Osteoblast (primary cell): Measurements from ENCODE around the gene ADM5. TPM values are rescaled to one million over a fixed set of nuclear protein-coding genes. Genes with fewer than 3 reads are reported as not detected.

Experiments used
- DNase-seq: peaks from one replicate; pipeline ENCODE4 v3.0.0; 2011; ENCODE audit warnings: low spot score, mixed read lengths; ENCODE audit not compliant: insufficient read length; ENCODE audit errors: missing footprints
- H2AFZ ChIP-seq: 2 replicates; pipeline ENCODE4 v1.6.0; 2011; ENCODE audit warnings: mild to moderate bottlenecking, low read length
- H3K27ac ChIP-seq: 2 replicates; pipeline ENCODE4 v1.5.1; 2011; ENCODE audit warnings: mild to moderate bottlenecking, low read depth, low read length, moderate library complexity
- H3K27me3 ChIP-seq: 2 replicates; pipeline ENCODE4 v1.6.0; 2012; ENCODE audit warnings: mild to moderate bottlenecking, control low read depth, inconsistent platforms, low read length, moderate library complexity; ENCODE audit not compliant: insufficient read depth
- H3K36me3 ChIP-seq: 2 replicates; pipeline ENCODE4 v1.5.1; 2011; ENCODE audit warnings: mild to moderate bottlenecking, low read length, control low read depth, moderate library complexity; ENCODE audit not compliant: insufficient read depth
- H3K4me1 ChIP-seq: 2 replicates; pipeline ENCODE4 v1.5.1; 2011; ENCODE audit warnings: mild to moderate bottlenecking, low read length, control low read depth, moderate library complexity; ENCODE audit not compliant: insufficient read depth
- H3K4me2 ChIP-seq: 2 replicates; pipeline ENCODE4 v1.6.0; 2011; ENCODE audit warnings: mild to moderate bottlenecking, low read length; ENCODE audit not compliant: insufficient read depth
- H3K4me3 ChIP-seq: fragments of 200-600 bp; sonication (generic); 3 replicates; pipeline ENCODE4 v1.5.1; 2012; ENCODE audit warnings: mild to moderate bottlenecking, low read length, inconsistent platforms; ENCODE audit not compliant: insufficient read depth
- H3K79me2 ChIP-seq: 2 replicates; pipeline ENCODE4 v1.6.0; 2012; ENCODE audit warnings: mild to moderate bottlenecking, low read length, control low read depth, inconsistent platforms; ENCODE audit not compliant: insufficient read depth
- H3K9me3 ChIP-seq: 2 replicates; pipeline ENCODE4 v1.5.1; 2011; ENCODE audit warnings: low read depth, low read length, control low read depth
- H4K20me1 ChIP-seq: 2 replicates; pipeline ENCODE4 v1.6.0; 2012; ENCODE audit warnings: mild to moderate bottlenecking, low read length, control low read depth; ENCODE audit not compliant: insufficient read depth
- small RNA-seq: library from RNA; depleted of rRNA; stranded (forward); fragments of <200 nt; gene quantifications from one replicate; pipeline ENCODE3, GENCODE V24; 2012
- total RNA-seq: library from RNA; depleted of rRNA; stranded (reverse); fragments of >200 nt; gene quantifications from 2 replicates; pipeline ENCODE4 v1.2.3, GENCODE V29; 2012
- TF ChIP-seq, protein P1 (sequence below): IDR thresholded peaks from 2 replicates; pipeline ENCODE4 v1.5.1; 2011; ENCODE audit warnings: mild to moderate bottlenecking, low read depth, low read length, moderate library complexity; ENCODE audit errors: extremely low read depth

ADM5 gene
- total RNA-seq, 1 donor: under 0.01 TPM

- DNase-seq: peak; percentile 11
- TF ChIP-seq, protein P1, sequence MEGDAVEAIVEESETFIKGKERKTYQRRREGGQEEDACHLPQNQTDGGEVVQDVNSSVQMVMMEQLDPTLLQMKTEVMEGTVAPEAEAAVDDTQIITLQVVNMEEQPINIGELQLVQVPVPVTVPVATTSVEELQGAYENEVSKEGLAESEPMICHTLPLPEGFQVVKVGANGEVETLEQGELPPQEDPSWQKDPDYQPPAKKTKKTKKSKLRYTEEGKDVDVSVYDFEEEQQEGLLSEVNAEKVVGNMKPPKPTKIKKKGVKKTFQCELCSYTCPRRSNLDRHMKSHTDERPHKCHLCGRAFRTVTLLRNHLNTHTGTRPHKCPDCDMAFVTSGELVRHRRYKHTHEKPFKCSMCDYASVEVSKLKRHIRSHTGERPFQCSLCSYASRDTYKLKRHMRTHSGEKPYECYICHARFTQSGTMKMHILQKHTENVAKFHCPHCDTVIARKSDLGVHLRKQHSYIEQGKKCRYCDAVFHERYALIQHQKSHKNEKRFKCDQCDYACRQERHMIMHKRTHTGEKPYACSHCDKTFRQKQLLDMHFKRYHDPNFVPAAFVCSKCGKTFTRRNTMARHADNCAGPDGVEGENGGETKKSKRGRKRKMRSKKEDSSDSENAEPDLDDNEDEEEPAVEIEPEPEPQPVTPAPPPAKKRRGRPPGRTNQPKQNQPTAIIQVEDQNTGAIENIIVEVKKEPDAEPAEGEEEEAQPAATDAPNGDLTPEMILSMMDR: no peak
These were observed 50.5 kb downstream of the ADM5 start for GRCh38 chr19:49739933-49740332.

More at GRCh38 chr19:49739933-49740332, 50.5 kb downstream of the ADM5 start:
- H3K79me2 ChIP-seq: no peaks in the 10 kb centered on the region
- no peaks in the 10 kb centered on the region for H3K36me3 ChIP-seq
- H3K9me3 ChIP-seq: no peaks in the 10 kb centered on the region
- H3K27me3 ChIP-seq: no peaks in the 10 kb centered on the region
- H3K27ac ChIP-seq: no peak overlapping the region
- no peak overlapping the region for H3K4me2 ChIP-seq
- no peaks in the 10 kb centered on the region for H3K4me1 ChIP-seq
- H2AFZ ChIP-seq: no peak overlapping the region
- H4K20me1 ChIP-seq: no peaks in the 10 kb centered on the region
- no peak overlapping the region for H3K4me3 ChIP-seq

Small RNAs within 50 kb of the gene (small RNA-seq; reads per million reads assigned to genes)
- gene MIR5088: not detected

Other genes with a start within 250 kb of the ADM5 start
- under 0.01 TPM in 2 replicates for gene SLC17A7, start 248.1 kb upstream of the ADM5 start, total RNA-seq
- gene PIH1D1, start 237.8 kb upstream of the ADM5 start, total RNA-seq: 79.3 and 80.7 TPM in 2 replicates
- gene ALDH16A1, start 236.4 kb upstream of the ADM5 start, total RNA-seq: 26.4 and 32.7 TPM in 2 replicates
- 4.3 and 6.5 TPM in 2 replicates for gene FLT3LG, start 215.4 kb upstream of the ADM5 start, total RNA-seq
- gene RPL13A, start 202.0 kb upstream of the ADM5 start, total RNA-seq: 2,082 and 2,185 TPM in 2 replicates
- gene RPS11, start 193.2 kb upstream of the ADM5 start, total RNA-seq: 2,306 and 3,079 TPM in 2 replicates
- 67.5 and 75.6 TPM in 2 replicates for gene FCGRT, start 176.9 kb upstream of the ADM5 start, total RNA-seq
- 346 and 377 TPM in 2 replicates for gene RCN3, start 161.6 kb upstream of the ADM5 start, total RNA-seq
- 57.5 and 68.0 TPM in 2 replicates for gene NOSIP, start 109.0 kb upstream of the ADM5 start, total RNA-seq
- under 0.01 and 0.29 TPM in 2 replicates for gene PRRG2, start 108.3 kb upstream of the ADM5 start, total RNA-seq
- gene PRR12, start 98.4 kb upstream of the ADM5 start, total RNA-seq: 2.2 and 2.9 TPM in 2 replicates
- 23.9 and 31.8 TPM in 2 replicates for gene RRAS, start 49.5 kb upstream of the ADM5 start, total RNA-seq
- 12.1 and 14.8 TPM in 2 replicates for gene SCAF1, start 47.4 kb upstream of the ADM5 start, total RNA-seq
- 48.5 and 54.2 TPM in 2 replicates for gene IRF3, start 23.7 kb upstream of the ADM5 start, total RNA-seq
- gene BCL2L12, start 23.7 kb upstream of the ADM5 start, total RNA-seq: 4.4 and 5.1 TPM in 2 replicates
- gene PRMT1, start 12.3 kb upstream of the ADM5 start, total RNA-seq: 199 and 208 TPM in 2 replicates
- 10.9 and 17.0 TPM in 2 replicates for gene CPT1C, start 1.5 kb downstream of the ADM5 start, total RNA-seq
- gene TSKS, start 73.7 kb downstream of the ADM5 start, total RNA-seq: not detected in 2 replicates
- gene AP2A1, start 77.4 kb downstream of the ADM5 start, total RNA-seq: 93.1 and 98.1 TPM in 2 replicates
- gene FUZ, start 123.7 kb downstream of the ADM5 start, total RNA-seq: 18.6 and 29.7 TPM in 2 replicates
- gene MED25, start 128.7 kb downstream of the ADM5 start, total RNA-seq: 19.5 and 20.9 TPM in 2 replicates
- 39.4 and 43.3 TPM in 2 replicates for gene PTOV1, start 161.6 kb downstream of the ADM5 start, total RNA-seq
- gene PNKP, start 178.0 kb downstream of the ADM5 start, total RNA-seq: 42.1 and 43.8 TPM in 2 replicates
- 13.3 and 13.4 TPM in 2 replicates for gene AKT1S1, start 187.8 kb downstream of the ADM5 start, total RNA-seq
- gene TBC1D17, start 188.1 kb downstream of the ADM5 start, total RNA-seq: 21.4 and 26.5 TPM in 2 replicates
- 0.29 and 1.4 TPM in 2 replicates for gene IL4I1, start 207.3 kb downstream of the ADM5 start, total RNA-seq
- 6.2 and 8.3 TPM in 2 replicates for gene ATF5, start 239.6 kb downstream of the ADM5 start, total RNA-seq
- gene NUP62, start 239.9 kb downstream of the ADM5 start, total RNA-seq: 21.2 and 22.8 TPM in 2 replicates